Measurements from ENCODE around the gene ALDH18A1. TPM values are rescaled to one million over a fixed set of nuclear protein-coding genes. Genes with fewer than 3 reads are reported as not detected.

The ALDH18A1 gene
- total RNA-seq, 2 donors from 2014 or later: 81.0 to 130 TPM

GRCh38 chr10:95694665-95695064 is 38.2 kb upstream of the ALDH18A1 start:
- peaks cover 14% of the 10 kb centered on the region for H3K4me1 Mint-ChIP-seq
- H3K27ac Mint-ChIP-seq: no peak overlapping the region
- H3K9me3 ChIP-seq (ENCODE audit: control insufficient read depth, low read length): peaks cover 38% of the 10 kb centered on the region
- peaks cover 20% of the 10 kb centered on the region for H3K36me3 ChIP-seq (ENCODE audit: control insufficient read depth, insufficient read depth, low read length)
- no peaks in the 10 kb centered on the region for H3K27me3 ChIP-seq (ENCODE audit: control insufficient read depth, insufficient read depth, low read length, poor library complexity, severe bottlenecking)
- no peak overlapping the region for H3K4me3 ChIP-seq (ENCODE audit: low read length)
- H3K27me3 Mint-ChIP-seq (ENCODE audit: insufficient read depth): peaks cover 2% of the 10 kb centered on the region
- peak overlapping the region; percentile 89 for H3K4me3 Mint-ChIP-seq
- 89 to 96% methylated on average over 12 to 18 of the region's 18 CpGs for WGBS, 2 experiments (ENCODE audit: insufficient coverage in 1 of 2, insufficient read length in 1 of 2)
- DNase-seq: no peak
- TF ChIP-seq, protein P1, sequence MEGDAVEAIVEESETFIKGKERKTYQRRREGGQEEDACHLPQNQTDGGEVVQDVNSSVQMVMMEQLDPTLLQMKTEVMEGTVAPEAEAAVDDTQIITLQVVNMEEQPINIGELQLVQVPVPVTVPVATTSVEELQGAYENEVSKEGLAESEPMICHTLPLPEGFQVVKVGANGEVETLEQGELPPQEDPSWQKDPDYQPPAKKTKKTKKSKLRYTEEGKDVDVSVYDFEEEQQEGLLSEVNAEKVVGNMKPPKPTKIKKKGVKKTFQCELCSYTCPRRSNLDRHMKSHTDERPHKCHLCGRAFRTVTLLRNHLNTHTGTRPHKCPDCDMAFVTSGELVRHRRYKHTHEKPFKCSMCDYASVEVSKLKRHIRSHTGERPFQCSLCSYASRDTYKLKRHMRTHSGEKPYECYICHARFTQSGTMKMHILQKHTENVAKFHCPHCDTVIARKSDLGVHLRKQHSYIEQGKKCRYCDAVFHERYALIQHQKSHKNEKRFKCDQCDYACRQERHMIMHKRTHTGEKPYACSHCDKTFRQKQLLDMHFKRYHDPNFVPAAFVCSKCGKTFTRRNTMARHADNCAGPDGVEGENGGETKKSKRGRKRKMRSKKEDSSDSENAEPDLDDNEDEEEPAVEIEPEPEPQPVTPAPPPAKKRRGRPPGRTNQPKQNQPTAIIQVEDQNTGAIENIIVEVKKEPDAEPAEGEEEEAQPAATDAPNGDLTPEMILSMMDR (conservative IDR thresholded peaks at IDR 0.05): no peak
- peaks cover 26% of the 10 kb centered on the region for H3K9me3 Mint-ChIP-seq
- no peak overlapping the region for H3K27ac ChIP-seq (ENCODE audit: low read depth, low read length)
- H3K9ac ChIP-seq (ENCODE audit: extremely low read depth, low read length, poor library complexity, severe bottlenecking): no peak overlapping the region
- H3K36me3 Mint-ChIP-seq (ENCODE audit: low read depth): peaks cover 23% of the 10 kb centered on the region
- no peaks in the 10 kb centered on the region for H3K4me1 ChIP-seq (ENCODE audit: control insufficient read depth, insufficient read depth, low read length)

DNA sequence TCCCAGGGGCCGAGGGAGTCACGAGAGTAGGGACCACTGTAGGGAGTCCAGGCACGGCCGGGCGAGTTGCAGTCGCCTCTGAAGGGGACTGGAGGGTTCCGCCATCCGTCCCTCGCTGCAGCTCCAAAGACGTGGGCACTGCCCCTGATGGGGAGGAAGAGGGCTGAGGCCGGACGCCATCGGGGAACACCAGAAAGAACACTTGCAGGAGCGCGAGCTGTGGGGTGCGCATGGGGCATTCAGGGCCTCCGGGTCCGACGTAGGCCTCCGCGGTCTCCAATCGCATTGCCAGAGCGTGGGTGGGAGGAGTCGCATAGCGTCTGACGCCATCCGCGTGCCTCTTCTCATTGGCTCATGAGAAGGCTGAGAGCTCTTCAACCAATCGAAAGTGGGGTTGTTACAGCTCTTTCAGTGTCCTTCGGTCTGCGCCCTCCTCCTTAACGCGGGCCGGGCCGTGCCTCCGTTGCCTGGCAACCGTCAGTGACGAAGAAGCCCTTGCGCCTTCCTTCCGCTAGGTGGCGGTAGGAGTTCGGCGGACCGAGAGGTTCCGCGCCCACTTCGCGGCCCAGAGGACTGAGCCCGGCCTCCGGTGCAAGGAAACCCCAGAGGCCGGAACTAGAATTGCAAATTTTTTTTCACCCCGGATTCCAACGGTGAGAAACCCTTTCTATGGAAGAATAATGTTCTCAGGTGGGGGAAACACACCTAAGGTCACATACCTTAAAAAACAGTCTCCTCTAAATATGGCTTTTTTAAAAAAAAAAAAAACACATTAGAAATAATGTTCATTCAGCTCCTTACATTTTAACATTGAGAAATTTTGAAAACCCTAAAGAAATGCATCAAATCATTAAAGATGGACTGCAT is 37.4 kb upstream of the ALDH18A1 start, which contains the start of gene TCTN3:
Gene TCTN3 (minus strand): TSS at position 260 of the 867 bp plus-strand sequence. CDS start 28 bp downstream, at position 232.
- Histone ChIP-seq H3K27me3 (ENCODE audit: control insufficient read depth, insufficient read depth, low read length, poor library complexity, severe bottlenecking) (no peaks in the 10 kb centered on the region), H3K36me3 (ENCODE audit: control insufficient read depth, insufficient read depth, low read length) (peaks cover 28% of the 10 kb centered on the region), H3K9me3 (ENCODE audit: control insufficient read depth, low read length) (peaks cover 30% of the 10 kb centered on the region), H3K4me1 (ENCODE audit: control insufficient read depth, insufficient read depth, low read length) (no peaks in the 10 kb centered on the region), H3K27ac (ENCODE audit: low read depth, low read length) (peak within 1 kb of the TSS; percentile 60), H3K9ac (ENCODE audit: extremely low read depth, low read length, poor library complexity, severe bottlenecking) (peak within 1 kb of the TSS; percentile 88), H3K4me3 (ENCODE audit: low read length) (peak within 1 kb of the TSS; percentile 93)
- 0% methylated on average over 27 to 53 of the region's 53 CpGs for WGBS, 2 experiments (ENCODE audit: insufficient coverage in 1 of 2, insufficient read length in 1 of 2)
- TF ChIP-seq, protein P1 (conservative IDR thresholded peaks at IDR 0.05): peak; percentile 100
- peak within 1 kb of the TSS; percentile 99 for H3K27ac Mint-ChIP-seq
- H3K4me3 Mint-ChIP-seq: peak within 1 kb of the TSS; percentile 89
- peaks cover 29% of the 10 kb centered on the region for H3K36me3 Mint-ChIP-seq (ENCODE audit: low read depth)
- peaks cover 17% of the 10 kb centered on the region for H3K4me1 Mint-ChIP-seq
- peak; percentile 98 for DNase-seq
- peaks cover 2% of the 10 kb centered on the region for H3K27me3 Mint-ChIP-seq (ENCODE audit: insufficient read depth)
- peaks cover 22% of the 10 kb centered on the region for H3K9me3 Mint-ChIP-seq

GRCh38 chr10:95693071-95693667 is 36.7 kb upstream of the ALDH18A1 start:
- Mint-ChIP-seq H3K27ac (peak overlapping the region; percentile 99), H3K4me3 (peak overlapping the region; percentile 89), H3K27me3 (ENCODE audit: insufficient read depth) (no peaks in the 10 kb centered on the region), H3K9me3 (peaks cover 15% of the 10 kb centered on the region), H3K4me1 (peaks cover 17% of the 10 kb centered on the region), H3K36me3 (ENCODE audit: low read depth) (peaks cover 35% of the 10 kb centered on the region)
- no peak for DNase-seq
- Histone ChIP-seq H3K4me1 (ENCODE audit: control insufficient read depth, insufficient read depth, low read length) (no peaks in the 10 kb centered on the region), H3K4me3 (ENCODE audit: low read length) (peak overlapping the region; percentile 93), H3K27ac (ENCODE audit: low read depth, low read length) (peak overlapping the region; percentile 60), H3K36me3 (ENCODE audit: control insufficient read depth, insufficient read depth, low read length) (peaks cover 34% of the 10 kb centered on the region), H3K9me3 (ENCODE audit: control insufficient read depth, low read length) (peaks cover 23% of the 10 kb centered on the region), H3K27me3 (ENCODE audit: control insufficient read depth, insufficient read depth, low read length, poor library complexity, severe bottlenecking) (no peaks in the 10 kb centered on the region), H3K9ac (ENCODE audit: extremely low read depth, low read length, poor library complexity, severe bottlenecking) (peak overlapping the region; percentile 88)
- 5 to 11% methylated on average over 7 to 15 of the region's 15 CpGs for WGBS, 2 experiments (ENCODE audit: insufficient coverage in 1 of 2, insufficient read length in 1 of 2)
- TF ChIP-seq, protein P1 (conservative IDR thresholded peaks at IDR 0.05): no peak
